ENCODE data around the gene SUCLA2. TPM values are rescaled to one million over a fixed set of nuclear protein-coding genes. Genes with fewer than 3 reads are reported as not detected.

SUCLA2 gene
- total and polyA plus RNA-seq, 2 donors (not counting 1 experiment from before 2014, with no cell fraction given): 15.9 to 33.7 TPM

- Mint-ChIP-seq H3K27me3 (no peaks in the 10 kb centered on the region), H3K4me3 (no peak overlapping the region), H3K27ac (no peak overlapping the region), H3K9me3 (ENCODE audit: insufficient read depth) (no peaks in the 10 kb centered on the region), H3K4me1 (no peaks in the 10 kb centered on the region)
- no peaks in the 10 kb centered on the region for H3K79me2 ChIP-seq (ENCODE audit: control insufficient read depth, insufficient read depth, low read length)
- ChIA-PET CTCF (no interaction called here), POLR2A (no interaction called here)
- intact Hi-C loops (cut with micrococcal nuclease): no loop called here
- no CpG with 5 or more reads among the region's 3 CpGs for WGBS (ENCODE audit: insufficient coverage)
- peaks cover 0 to 1% (median 0%) of the 10 kb centered on the region in 3 donors for H3K9me3 ChIP-seq (ENCODE audit: control extremely low read depth in 1 of 3, control insufficient read depth in 2 of 3, insufficient read depth in 1 of 3, low read length in 2 of 3)
- H3K4me1 ChIP-seq (ENCODE audit: control insufficient read depth in 2 of 2, insufficient read depth in 2 of 2, low read length in 2 of 2): no peaks in the 10 kb centered on the region
- H2AFZ ChIP-seq (ENCODE audit: insufficient read depth, low read depth, low read length, poor library complexity, severe bottlenecking): no peak overlapping the region
- no peak for ATAC-seq (ENCODE audit: low read depth)
- no peak overlapping the region for H3K27ac ChIP-seq (ENCODE audit: low read length in 2 of 2)
- no peak for DNase-seq
- no peak for TF ChIP-seq EZH2 (IDR thresholded peaks at IDR 0.05; ENCODE audit: borderline replicate concordance, insufficient read depth, low read depth, low read length, poor library complexity, severe bottlenecking)
- no peak for TF ChIP-seq CTCF (IDR thresholded peaks at IDR 0.05)
- no peak overlapping the region for H3K4me3 ChIP-seq (ENCODE audit: control extremely low read depth in 1 of 5, extremely low read depth in 1 of 5, insufficient read depth in 1 of 5, low read depth in 2 of 5, low read length in 4 of 5)
- H4K20me1 ChIP-seq (ENCODE audit: control insufficient read depth, insufficient read depth, low read length, poor library complexity, severe bottlenecking): no peaks in the 10 kb centered on the region
- no peak overlapping the region for H3K4me2 ChIP-seq (replicated peaks; ENCODE audit: low read depth, low read length, poor library complexity, severe bottlenecking)
- H3K27me3 ChIP-seq (replicated peaks in 1 of 4; ENCODE audit: control extremely low read depth in 1 of 4, control insufficient read depth in 3 of 4, insufficient read depth in 4 of 4, low read length in 3 of 4): no peaks in the 10 kb centered on the region
- H3K36me3 ChIP-seq (replicated peaks in 1 of 2; ENCODE audit: control extremely low read depth in 1 of 2, control insufficient read depth in 1 of 2, extremely low read depth in 1 of 2, insufficient read depth in 2 of 2, low read length in 1 of 2): no peaks in the 10 kb centered on the region
- H3K9ac ChIP-seq (ENCODE audit: low read length): no peak overlapping the region
These were observed 103.0 kb downstream of the SUCLA2 start for GRCh38 chr13:47898080-47898479.

GRCh38 chr13:47897411-47898050 lies 103.5 kb downstream of the SUCLA2 start:
- TF ChIP-seq CTCF (IDR thresholded peaks at IDR 0.05) (no peak), EZH2 (IDR thresholded peaks at IDR 0.05; ENCODE audit: borderline replicate concordance, insufficient read depth, low read depth, low read length, poor library complexity, severe bottlenecking) (no peak)
- Mint-ChIP-seq H3K27me3 (no peaks in the 10 kb centered on the region), H3K4me3 (no peak overlapping the region), H3K27ac (no peak overlapping the region), H3K9me3 (ENCODE audit: insufficient read depth) (no peaks in the 10 kb centered on the region), H3K4me1 (no peaks in the 10 kb centered on the region)
- ChIA-PET POLR2A (no interaction called here), CTCF (interaction anchor here (0.5 kb wide), 1 partner anchor 411 kb away, joined by 3 read pairs; no protein-coding TSS in a partner anchor)
- Histone ChIP-seq H3K27me3 (replicated peaks in 1 of 4; ENCODE audit: control extremely low read depth in 1 of 4, control insufficient read depth in 3 of 4, insufficient read depth in 4 of 4, low read length in 3 of 4) (no peaks in the 10 kb centered on the region), H3K27ac (ENCODE audit: low read length in 2 of 2) (no peak overlapping the region), H3K4me1 (ENCODE audit: control insufficient read depth in 2 of 2, insufficient read depth in 2 of 2, low read length in 2 of 2) (no peaks in the 10 kb centered on the region), H3K9ac (ENCODE audit: low read length) (no peak overlapping the region), H3K36me3 (replicated peaks in 1 of 2; ENCODE audit: control extremely low read depth in 1 of 2, control insufficient read depth in 1 of 2, extremely low read depth in 1 of 2, insufficient read depth in 2 of 2, low read length in 1 of 2) (no peaks in the 10 kb centered on the region), H3K79me2 (ENCODE audit: control insufficient read depth, insufficient read depth, low read length) (no peaks in the 10 kb centered on the region), H3K4me3 (ENCODE audit: control extremely low read depth in 1 of 5, extremely low read depth in 1 of 5, insufficient read depth in 1 of 5, low read depth in 2 of 5, low read length in 4 of 5) (no peak overlapping the region), H2AFZ (ENCODE audit: insufficient read depth, low read depth, low read length, poor library complexity, severe bottlenecking) (no peak overlapping the region), H3K9me3 (ENCODE audit: control extremely low read depth in 1 of 3, control insufficient read depth in 2 of 3, insufficient read depth in 1 of 3, low read length in 2 of 3) (peaks cover 0 to 1% (median 0%) of the 10 kb centered on the region in 3 donors), H4K20me1 (ENCODE audit: control insufficient read depth, insufficient read depth, low read length, poor library complexity, severe bottlenecking) (no peaks in the 10 kb centered on the region), H3K4me2 (replicated peaks; ENCODE audit: low read depth, low read length, poor library complexity, severe bottlenecking) (no peak overlapping the region)
- intact Hi-C loops (cut with micrococcal nuclease): no loop called here
- ATAC-seq (ENCODE audit: low read depth): no peak
- 100% methylated on average over 2 of the region's 2 CpGs for WGBS (ENCODE audit: insufficient coverage)
- no peak for DNase-seq
